Fibroblast of skin of abdomen (primary cell): ENCODE results near the gene GLCCI1.
"Not testable (repeated sequence)": the region's sequence is repeated elsewhere in the genome, so short reads cannot be mapped to it uniquely, and the experiment has no call there.

ENCODE experiments used
- DNase-seq: peaks from one replicate; pipeline ENCODE4 v3.0.0-alpha.2; 2013

The GLCCI1 gene

GRCh38 chr7:7990441-7990761 is 21.8 kb downstream of the GLCCI1 start:
- DNase-seq = no peak

- no peak for DNase-seq
Measured at GRCh38 chr7:7992506-7992905, 23.9 kb downstream of the GLCCI1 start.

- not testable (repeated sequence) for DNase-seq
Measured at GRCh38 chr7:7995348-7995747, 26.8 kb downstream of the GLCCI1 start.

- peak; percentile 2 for DNase-seq
Measured at GRCh38 chr7:7996568-7996967, 28.0 kb downstream of the GLCCI1 start.

GRCh38 chr7:8000315-8000941 is 31.8 kb downstream of the GLCCI1 start:
- DNase-seq = no peak

GRCh38 chr7:8003077-8003476 is 34.5 kb downstream of the GLCCI1 start:
- DNase-seq = no peak

- no peak for DNase-seq
Measured at GRCh38 chr7:8005279-8005678, 36.7 kb downstream of the GLCCI1 start.

- no peak for DNase-seq
Measured at GRCh38 chr7:8014399-8014798, 45.8 kb downstream of the GLCCI1 start.

- no peak for DNase-seq
Measured at GRCh38 chr7:8015100-8015745, 46.6 kb downstream of the GLCCI1 start.

- DNase-seq = no peak
Measured at GRCh38 chr7:8015746-8016120, 47.1 kb downstream of the GLCCI1 start.

GRCh38 chr7:8017423-8017822 is 48.8 kb downstream of the GLCCI1 start:
- DNase-seq = no peak

- DNase-seq = no peak
Measured at GRCh38 chr7:8018961-8019360, 50.4 kb downstream of the GLCCI1 start.

GRCh38 chr7:8022628-8023027 is 54.0 kb downstream of the GLCCI1 start:
- DNase-seq = no peak

- no peak for DNase-seq
Measured at GRCh38 chr7:8035192-8035591, 66.6 kb downstream of the GLCCI1 start.

- DNase-seq = peak; percentile 13
Measured at GRCh38 chr7:8035647-8036518, 67.3 kb downstream of the GLCCI1 start.

GRCh38 chr7:8037151-8037550 is 68.6 kb downstream of the GLCCI1 start:
- DNase-seq = no peak

- no peak for DNase-seq
Measured at GRCh38 chr7:8040768-8041369, 72.3 kb downstream of the GLCCI1 start.

- peak; percentile 61 for DNase-seq
Measured at GRCh38 chr7:8042796-8043535, 74.4 kb downstream of the GLCCI1 start.

GRCh38 chr7:8044761-8045430 is 76.3 kb downstream of the GLCCI1 start:
- no peak for DNase-seq

- not testable (repeated sequence) for DNase-seq
Measured at GRCh38 chr7:8048067-8048466, 79.5 kb downstream of the GLCCI1 start.

- no peak for DNase-seq
Measured at GRCh38 chr7:8051373-8051772, 82.8 kb downstream of the GLCCI1 start.

- no peak for DNase-seq
Measured at GRCh38 chr7:8051998-8052397, 83.4 kb downstream of the GLCCI1 start.
